ENCODE data around the gene GDF15.
"Not testable (repeated sequence)": the region's sequence is repeated elsewhere in the genome, so short reads cannot be mapped to it uniquely, and the experiment has no call there.

GDF15 gene

DNA sequence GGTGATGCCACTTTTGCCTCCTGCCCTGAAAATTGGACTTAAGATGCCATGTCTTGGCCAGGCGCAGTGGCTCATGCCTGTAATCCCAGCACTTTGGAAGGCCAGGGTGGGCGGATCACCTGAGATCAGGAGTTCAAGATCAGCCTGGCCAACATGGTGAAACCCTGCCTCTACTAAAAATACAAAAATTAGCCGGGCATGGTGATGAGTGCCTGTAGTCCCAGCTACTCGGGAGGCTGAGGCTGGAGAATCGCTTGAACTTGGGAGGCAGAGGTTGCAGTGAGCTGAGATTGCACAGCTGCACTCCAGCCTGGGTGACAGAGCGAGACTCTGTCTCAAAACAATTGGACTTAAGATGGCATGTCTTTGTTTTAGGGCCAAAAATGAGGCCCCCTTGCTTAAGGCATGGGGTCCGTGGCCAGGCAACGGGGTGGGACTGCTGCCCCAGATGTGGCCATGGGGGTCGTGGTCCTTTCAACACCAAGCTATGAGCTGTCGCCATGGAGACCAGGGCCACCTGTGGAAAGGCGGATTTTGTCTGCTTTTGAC lies 21.6 kb upstream of the GDF15 start:
- not testable (repeated sequence) for DNase-seq (ENCODE audit: low spot score)

DNA sequence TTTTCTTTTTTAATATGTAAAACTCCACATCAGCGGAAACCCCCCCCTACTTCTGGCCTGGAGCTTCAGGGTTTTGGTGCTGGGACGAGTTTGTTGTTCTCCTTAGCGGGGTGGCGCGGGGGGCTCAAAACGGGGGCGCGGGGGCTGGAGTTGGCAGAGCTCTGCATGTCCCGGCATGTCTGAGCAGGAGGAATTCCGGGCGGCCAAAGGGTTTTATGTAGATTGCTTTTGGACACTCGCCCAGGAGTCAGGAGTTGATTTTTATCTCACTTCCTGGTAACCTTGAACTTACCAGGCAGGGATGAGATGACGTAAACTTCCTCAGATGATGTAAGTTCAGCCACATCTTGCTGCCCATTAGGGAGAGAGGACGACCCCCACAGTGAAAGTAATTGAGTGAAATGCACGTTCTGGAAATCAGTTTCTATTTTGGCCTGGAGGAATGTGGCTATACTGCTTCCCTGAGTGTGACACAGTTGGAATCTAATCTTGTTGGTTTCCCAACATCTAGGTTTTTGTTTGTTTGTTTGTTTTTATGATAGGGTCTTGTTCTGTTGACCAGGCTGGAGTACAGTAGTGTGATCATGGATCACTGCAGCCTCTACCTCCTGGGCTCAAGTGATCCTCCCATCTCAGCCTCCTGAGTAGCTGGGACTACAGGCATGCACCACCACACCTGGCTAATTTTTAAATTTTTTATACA lies 21.0 kb upstream of the GDF15 start:
- DNase-seq (ENCODE audit: low spot score): peak; percentile 69

DNA sequence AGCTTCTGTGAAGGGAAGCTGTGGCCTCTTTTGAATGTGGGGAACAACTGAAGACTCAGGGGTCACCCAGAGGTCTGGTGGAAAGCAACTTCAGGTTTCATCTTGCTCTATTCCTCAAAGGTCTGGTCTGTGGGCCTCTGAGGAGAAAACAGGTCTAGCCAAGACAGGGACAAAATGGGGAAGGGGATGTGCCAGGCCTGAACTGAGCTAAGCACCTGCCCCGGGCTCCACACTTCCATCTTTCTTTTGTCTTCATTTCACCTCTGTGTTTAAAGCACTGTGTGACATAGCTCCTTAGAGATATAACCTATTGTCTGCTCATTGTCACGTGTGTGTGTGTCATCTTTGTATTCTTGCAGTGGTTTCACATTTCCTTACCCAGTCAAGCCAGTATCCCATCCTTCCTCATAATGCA lies 19.9 kb upstream of the GDF15 start:
- DNase-seq (ENCODE audit: low spot score): no peak

DNA sequence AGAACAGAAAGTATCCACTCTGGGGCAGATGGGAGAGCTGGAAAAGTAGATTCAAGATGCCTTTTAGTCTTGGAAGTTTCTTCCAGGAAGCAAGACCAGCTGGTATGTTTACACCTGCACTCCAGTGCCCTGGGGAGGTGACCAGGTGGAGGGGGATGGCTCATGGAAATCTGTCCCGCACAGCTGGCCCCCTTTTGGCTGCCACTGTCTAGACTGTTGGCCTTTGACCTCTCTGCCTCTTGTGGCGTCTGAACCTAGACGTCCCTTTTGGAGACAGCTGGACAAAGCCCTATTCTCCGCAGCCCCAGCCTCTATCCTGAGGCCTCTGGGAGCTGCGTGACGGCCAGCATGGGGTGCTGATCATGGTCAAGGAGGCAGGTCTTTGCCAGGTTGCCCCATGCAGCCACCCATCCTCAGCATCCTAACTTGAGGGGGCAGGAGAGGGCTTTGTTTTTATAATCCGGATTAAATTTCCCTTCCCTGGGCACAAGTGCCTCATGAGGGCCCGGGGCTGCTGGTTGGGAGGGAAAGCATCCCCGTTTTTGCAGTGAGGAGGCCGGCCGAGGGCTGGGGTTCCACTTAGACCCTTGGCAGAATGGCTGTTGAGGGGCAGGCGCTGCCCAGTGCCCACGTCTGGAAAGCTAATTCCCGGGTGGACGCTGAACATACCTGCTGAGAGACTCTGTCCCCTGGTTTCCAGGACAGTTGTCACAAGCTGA lies 17.3 kb upstream of the GDF15 start:
- no peak for DNase-seq (ENCODE audit: low spot score)

DNA sequence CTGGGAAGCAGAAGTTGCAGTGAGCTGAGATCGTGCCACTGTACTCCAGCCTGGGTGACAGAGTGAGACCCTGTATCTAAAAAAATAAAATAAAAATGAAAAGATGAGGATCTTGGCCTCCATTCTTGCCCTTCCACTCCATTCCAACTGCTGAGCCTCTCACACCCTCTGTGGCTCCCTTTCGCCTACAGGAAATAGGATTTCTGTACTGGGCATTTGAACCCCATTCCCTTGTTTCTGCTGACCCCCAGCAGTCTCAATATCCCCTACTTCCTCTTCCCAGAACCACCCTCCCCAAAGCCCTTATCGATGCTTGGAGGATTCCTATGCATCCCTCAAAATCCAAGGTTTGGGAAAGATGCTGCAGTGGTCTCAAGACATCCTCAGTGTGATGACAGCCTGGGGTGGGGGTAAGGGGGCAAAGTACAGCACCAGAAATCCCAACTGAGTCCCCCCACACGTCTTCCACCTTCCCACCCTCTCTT lies 12.5 kb upstream of the GDF15 start:
- no peak for DNase-seq (ENCODE audit: low spot score)

DNA sequence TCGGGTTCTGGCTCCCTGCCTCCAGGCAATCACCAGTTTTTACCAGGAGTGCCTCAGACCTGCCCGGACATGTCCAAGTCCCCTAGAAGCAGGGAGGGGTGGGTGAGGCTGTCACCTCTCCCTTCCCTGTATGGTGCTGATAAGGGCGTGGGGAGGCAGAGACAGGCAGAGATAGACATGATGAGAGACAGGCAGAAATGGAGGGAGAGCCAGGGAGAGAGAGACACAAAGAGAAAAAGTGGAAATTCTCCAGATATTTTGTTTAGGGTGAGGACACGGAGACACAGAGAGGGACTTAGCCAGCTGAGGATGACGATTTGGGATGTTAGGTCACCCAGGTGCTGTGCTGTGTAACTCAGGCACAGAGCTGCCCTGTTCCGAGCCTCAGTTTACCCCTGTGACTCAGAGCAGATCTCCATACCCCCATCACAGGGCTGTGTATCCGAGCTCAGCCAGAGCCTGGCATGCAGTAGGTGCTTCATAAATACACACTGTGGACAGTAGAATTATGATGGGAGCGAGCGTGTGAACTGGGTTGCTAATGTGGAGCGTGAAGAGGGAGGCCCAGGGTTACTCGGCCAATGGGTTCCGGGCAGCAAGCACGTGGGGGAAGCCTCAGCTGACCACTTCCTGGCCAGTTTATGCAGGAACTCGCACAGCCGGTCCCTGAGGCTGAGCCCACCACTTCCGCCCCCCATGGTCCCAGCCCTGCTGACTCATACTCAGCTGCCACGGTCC lies 11.9 kb upstream of the GDF15 start:
- DNase-seq (ENCODE audit: low spot score): peak; percentile 83

DNA sequence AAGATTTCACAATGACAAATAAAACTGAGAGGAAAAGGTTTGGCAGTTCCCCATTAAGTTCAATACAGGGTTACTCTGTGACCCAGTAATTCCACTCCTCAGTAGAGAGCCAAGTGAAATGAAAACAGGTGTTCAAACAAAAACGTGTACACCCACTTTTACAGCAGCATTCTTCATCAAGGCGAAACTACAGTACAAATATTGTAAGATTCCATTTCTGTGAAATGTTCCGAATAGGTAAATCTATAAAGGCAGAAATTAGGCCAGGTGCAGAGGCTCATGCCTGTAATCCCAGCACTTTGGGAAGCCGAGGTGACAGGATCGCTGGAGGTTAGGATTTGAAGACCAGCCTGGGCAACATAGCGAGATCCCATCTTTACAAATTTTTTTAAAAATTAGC lies 8.9 kb upstream of the GDF15 start:
- no peak for DNase-seq (ENCODE audit: low spot score)

DNA sequence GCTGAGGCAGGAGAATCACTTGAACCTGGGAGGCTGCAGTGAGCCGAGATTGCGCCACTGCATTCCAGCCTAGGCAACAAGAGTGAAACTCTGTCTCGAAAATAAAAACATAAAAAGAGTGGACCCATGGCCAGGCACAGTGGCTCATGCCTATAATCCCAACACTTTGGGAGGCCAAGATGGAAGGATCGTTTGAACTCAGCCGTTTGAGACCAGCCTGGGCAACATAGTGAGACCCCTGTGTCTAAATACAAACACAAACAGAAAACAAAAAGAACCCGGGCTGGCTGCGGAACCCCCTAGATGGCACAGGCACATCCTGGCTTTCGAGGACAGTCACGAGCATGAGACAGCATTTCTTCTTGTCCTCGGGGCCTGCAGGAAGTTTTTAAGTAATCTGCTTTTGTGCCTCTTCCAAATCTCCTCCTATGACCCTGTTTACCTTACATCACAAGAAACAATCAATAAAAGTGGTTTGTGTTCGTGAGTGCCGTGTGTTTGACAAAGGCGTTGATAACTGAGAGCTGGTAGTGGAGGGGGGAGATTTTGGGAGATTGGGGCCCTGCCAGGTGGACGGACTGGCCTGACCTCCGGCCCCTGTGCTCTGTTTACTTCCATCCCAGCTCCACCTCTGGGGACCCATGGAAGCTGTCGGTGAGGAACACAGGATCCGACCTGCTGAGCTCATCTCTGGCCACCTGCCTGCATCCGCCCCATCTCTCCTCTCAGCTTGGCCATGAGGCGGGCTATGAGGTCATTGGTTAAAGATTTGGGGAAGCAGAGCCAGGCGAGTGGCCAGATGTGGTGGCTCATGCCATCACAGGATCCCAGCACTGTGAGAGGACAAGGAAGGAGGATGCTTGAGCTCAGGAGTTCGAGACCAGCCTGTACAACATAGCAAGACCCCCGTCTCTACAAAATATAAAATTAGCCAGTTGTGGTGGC lies 5.9 kb upstream of the GDF15 start:
- no peak for DNase-seq (ENCODE audit: low spot score)

DNA sequence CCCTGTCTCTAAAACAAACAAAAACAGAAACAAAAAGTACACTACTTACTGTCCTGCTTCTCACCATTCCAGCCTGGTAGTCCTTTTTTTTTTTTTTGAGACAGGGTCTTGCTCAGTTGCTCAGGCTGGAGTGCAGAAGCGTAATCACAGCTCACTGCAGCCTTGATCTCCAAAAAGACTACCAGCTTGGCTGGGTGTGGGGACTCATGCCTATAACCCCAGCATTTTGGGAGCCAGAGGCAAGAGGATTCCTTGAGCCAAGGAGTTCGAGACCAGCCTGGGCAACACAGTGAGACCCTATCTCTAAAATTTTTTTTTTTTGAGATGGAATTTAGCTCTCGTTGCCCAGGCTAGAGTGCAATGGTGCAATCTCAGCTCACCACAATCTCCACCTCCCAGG lies 5.1 kb upstream of the GDF15 start:
- DNase-seq (ENCODE audit: low spot score): no peak

DNA sequence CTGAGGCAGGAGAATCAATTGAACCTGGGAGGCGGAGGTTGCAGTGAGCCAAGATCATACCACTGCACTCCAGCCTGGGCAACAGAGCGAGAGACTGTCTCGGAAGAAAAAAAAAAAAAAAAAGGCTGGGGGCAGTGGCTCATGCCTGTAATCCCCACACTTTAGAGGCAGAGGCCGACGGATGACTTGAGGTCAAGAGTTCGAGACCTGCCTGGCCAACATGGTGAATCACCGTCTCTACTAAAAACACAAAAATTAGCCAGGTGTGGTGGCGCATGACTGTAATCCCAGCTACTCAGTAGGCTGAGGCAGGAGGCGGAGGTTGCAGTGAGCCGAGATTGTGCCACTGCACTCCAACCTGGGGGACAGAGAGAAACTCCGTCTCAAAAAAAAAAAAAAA lies 2.3 kb upstream of the GDF15 start:
- not testable (repeated sequence) for DNase-seq (ENCODE audit: low spot score)

DNA sequence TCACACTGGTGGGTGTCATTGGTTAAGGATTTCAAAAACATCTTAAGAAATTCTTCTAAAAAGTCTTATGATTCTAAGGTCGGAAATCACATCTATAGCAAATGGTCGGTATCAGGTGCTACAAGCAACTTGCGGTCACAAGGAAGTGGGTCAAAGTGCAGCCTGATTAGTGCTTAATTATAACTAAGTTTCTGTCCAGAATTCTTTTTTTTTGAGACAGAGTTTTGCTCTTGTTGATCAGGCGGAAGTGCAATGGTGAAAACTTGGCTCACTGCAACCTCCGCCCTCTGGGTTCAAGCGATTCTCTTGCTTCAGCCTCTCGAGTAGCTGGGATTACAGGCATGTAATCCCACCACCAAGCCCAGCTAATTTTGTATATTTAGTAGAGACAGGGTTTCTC lies 1.2 kb upstream of the GDF15 start:
- no peak for DNase-seq (ENCODE audit: low spot score)

DNA sequence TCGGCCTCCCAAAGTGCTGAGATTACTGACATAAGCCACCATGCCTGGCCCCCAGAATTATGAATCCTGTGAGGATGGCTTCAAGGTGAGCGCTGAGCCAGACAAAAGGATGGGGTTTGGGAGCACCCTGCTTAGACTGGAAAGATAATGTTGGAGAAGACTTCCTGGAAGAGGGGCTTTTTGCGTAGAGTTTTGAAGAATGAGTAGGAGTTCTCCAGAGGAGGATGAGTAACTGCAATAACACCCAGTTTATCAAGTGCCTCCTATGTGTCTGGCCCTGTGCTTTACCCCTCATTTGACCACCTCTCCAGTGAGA lies 641 bp upstream of the GDF15 start:
- no peak for DNase-seq (ENCODE audit: low spot score)

DNA sequence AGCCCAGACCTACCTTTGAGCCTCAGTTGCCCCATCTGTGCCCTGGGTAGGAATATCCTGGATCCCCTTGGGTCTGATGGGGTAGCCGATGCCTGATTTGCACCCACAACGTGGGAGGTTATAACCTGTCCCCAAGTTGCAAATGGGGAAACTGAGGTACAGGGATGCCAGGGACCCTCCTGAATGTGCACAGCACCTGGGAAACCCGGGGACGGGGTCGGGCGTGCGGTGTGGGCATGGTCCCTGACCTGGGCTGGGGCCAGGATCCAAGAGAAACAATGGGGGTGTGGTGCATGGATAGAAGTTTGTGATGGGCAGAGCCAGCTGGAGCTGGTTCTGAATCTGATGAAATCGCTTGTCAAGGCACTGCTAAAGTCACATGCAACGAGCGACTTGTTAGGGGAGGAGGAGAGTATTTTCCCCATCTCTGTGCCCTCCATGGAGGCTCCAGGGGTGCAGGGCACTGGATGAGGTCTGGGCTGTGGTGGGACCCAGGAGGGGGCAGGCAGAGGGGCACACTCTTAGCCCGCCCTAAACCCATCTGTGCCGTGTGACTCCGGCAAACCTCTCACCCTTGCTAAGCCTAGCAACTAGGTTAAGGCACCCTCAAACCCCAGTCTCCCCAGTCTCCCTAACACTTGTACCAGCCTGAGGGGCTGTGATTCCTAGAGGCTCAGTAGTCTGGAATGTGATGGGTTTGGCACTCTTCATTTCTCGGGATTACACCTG lies 749 bp downstream of the GDF15 start:
- no peak for DNase-seq (ENCODE audit: low spot score)

DNA sequence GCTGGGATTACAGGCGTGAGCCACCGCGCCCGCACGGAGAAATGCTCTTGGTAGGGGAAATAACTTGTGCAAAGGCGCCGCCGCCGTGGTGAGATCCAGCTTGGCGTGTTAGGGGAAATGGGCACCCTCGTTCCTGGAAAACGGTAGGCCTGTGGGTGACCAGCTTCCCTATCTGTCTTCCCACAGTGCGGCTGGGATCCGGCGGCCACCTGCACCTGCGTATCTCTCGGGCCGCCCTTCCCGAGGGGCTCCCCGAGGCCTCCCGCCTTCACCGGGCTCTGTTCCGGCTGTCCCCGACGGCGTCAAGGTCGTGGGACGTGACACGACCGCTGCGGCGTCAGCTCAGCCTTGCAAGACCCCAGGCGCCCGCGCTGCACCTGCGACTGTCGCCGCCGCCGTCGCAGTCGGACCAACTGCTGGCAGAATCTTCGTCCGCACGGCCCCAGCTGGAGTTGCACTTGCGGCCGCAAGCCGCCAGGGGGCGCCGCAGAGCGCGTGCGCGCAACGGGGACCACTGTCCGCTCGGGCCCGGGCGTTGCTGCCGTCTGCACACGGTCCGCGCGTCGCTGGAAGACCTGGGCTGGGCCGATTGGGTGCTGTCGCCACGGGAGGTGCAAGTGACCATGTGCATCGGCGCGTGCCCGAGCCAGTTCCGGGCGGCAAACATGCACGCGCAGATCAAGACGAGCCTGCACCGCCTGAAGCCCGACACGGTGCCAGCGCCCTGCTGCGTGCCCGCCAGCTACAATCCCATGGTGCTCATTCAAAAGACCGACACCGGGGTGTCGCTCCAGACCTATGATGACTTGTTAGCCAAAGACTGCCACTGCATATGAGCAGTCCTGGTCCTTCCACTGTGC lies 2.4 kb downstream of the GDF15 start:
- DNase-seq (ENCODE audit: low spot score): peak; percentile 67

DNA sequence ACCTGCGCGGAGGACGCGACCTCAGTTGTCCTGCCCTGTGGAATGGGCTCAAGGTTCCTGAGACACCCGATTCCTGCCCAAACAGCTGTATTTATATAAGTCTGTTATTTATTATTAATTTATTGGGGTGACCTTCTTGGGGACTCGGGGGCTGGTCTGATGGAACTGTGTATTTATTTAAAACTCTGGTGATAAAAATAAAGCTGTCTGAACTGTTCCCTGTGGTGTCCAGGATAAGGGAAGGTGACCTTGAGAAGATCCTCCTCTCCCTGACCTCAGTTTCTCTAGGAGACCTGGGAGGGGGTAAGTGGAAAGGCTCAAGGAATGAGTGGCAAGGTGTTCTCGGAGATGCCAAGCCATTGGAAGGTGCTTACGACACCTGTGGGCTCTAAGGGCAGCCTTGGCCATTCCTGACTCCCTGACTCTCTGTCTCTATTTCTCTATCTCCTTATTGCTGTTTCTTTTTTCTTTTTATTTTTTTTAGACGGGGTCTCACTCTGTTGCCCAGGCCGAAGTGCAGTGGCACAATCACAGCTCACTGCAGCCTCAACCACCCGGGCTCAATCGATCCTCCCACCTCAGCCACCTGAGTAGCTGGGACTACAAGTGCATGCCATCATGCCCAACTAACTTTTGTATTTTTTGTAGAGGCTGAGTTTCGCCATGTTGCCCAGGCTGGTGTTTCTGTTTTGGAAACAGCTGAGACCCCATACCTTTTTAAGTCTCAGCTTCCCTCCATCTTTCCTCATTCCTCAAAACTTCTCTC lies 3.2 kb downstream of the GDF15 start:
- no peak for DNase-seq (ENCODE audit: low spot score)

DNA sequence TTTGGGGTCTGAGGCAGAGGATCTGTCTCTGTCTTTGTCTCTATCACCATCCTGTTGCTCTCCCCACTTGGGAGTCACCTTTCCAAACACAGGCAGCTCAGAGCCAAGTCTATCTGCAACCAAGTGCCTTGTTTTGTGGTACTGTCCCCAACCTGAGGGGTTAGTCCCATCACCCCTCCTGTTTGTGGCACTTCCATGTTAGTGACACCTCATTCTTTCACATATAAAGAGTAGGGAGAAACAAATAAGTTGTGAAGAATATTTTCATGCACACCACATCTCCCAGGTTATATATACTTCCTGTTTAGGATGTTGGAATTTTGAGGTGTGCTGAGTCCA lies 3.7 kb downstream of the GDF15 start:
- no peak for DNase-seq (ENCODE audit: low spot score)

DNA sequence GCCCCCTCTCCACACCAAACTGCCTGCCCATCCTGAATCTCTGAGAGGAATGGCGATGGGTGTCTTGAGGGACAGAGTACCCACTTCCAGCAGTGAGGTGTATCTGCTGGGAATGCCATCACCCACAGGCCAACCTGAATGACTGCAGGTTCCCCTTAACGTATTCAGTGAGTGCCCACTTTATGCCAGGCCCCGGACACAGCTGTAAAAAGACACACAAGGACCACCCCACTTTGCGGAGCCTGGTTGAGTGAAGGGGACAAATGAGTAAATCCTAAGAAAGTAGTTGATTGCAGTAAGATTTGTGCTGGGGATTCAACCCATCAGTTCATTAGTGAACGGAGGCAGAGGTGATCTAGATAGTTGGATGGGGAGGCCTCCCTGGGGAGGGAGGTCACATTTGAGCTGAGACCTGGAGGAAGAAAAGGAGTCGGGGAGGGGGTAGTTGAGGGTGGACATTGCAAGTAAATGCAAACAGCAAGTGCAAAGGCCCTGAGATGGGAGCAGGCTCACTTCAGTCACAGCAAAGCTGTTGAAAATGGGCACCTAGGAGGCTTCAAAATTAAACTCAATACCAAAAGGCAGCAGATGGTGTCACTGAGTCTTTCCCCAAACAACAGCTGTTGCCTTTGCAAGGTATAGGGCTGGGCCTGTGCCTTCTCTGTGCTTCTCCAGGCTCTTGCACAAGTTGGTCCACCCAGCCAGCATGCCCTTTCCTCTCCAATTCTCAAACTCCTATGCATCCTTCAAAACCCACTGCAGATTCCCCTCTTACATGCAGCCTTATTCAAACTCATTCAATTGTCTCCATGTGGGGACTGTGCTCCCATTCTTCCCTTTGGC lies 4.3 kb downstream of the GDF15 start:
- DNase-seq (ENCODE audit: low spot score): no peak

DNA sequence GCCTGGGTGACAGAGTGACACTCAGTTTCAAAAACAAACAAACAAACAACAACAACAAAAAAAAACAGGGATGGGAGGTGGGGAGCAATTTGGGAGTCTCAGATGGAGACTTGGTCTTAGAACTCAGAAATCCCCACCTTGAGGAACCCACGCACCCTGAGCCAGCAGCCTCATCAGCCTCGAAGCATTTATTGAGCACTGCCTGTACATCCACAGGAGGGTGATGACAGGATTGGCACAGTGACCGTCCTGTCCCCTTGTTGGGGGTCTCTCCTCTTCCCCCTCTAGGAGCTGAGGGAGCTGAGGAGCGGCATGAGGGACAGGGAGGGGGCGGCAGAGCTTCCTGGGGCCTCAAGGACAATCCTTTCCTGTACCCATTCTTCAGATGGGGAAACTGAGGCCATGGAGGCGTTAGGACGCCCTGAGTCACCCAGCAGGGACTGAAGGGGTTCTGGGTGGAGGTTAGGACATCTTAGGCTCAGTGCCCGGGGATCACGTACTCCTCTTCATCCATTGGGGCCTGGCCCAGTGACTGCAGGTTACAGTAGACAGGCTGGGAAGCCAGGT lies 5.6 kb downstream of the GDF15 start:
- no peak for DNase-seq (ENCODE audit: low spot score)
